CD4-positive, alpha-beta T cell treated with Interferon gamma for 1 hour (primary cell): Measurements from ENCODE around the gene LRRC10.
A peak's percentile ranks its signal among the peaks of the same experiment; 100 is the strongest.

Experiments
- DNase-seq: peaks from one replicate; pipeline ENCODE4 v3.0.0-alpha.2; 2020

LRRC10 gene, protein sequence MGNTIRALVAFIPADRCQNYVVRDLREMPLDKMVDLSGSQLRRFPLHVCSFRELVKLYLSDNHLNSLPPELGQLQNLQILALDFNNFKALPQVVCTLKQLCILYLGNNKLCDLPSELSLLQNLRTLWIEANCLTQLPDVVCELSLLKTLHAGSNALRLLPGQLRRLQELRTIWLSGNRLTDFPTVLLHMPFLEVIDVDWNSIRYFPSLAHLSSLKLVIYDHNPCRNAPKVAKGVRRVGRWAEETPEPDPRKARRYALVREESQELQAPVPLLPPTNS

DNA sequence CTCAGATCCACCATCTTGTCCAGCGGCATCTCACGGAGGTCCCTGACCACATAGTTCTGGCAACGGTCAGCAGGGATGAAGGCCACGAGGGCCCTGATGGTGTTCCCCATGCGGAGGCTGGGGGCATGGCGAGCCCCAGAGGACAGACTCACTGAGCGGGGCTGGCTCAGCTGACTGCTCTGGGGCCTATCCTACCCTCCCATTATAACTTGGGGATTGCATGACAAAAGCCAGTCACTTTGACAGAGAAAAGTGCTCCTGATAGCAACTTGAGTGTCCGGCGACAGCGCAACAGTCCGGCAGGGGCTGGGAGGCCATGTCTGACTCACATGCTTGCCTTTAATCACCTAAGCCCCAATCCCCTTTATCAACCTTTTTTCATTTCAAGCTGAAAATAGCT, at the start of gene LRRC10:
Gene LRRC10 (minus strand): TSS at position 179 of the 400 bp plus-strand sequence. CDS start 69 bp downstream, at position 110.
- DNase-seq, result no peak

DNA sequence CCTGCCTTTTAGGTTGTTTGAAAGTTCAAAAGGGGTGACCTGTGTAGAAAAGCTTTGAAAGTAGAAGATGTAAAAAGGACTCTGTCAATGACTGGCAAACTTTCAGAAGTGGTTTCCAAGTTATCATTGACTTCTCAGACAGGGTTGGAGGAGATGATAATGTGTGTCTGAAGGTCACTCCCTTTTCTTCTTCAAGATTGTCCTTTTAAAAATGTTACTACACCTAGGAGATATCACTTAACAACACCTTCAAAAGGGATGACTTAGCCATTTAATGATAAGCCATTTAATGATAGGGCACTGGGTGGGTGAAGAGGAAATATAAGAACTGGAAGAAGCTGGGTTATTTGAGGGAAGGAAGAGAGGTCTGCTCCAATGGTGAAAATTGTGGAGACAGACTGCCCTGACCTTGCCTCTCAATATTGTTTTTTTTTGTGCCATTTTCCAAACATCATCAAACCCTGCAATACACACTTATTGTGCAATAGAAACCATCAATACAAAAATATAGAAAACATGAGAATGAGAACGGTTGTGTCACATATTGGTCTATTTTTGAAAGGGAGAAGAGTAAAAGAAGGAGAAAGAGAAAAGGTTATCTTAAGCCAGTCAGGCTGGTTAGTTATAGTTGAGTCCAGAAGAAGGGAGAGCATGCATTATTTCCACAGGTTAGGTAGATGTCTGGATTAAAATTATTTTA, 49.6 kb upstream of the LRRC10 start:
- no peak for DNase-seq

DNA sequence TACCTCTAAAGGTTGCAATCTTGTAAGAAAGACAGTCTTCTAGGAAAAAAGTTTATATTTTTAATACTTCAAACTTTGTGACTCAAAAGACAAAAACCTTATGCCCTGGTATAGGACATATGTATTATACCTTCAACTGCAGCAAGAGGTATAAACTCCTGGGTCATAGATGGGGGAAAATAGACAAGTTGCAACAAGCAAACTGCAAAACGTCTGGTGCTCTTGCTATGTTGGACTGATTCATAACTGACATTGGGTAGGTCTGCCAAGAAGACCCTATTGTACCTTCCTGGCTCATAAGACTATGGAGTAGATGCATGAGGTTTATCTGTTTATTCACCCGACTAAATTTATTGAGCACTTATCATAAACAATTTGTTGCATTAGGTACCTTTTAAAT, 47.5 kb upstream of the LRRC10 start:
- DNase-seq, result no peak

DNA sequence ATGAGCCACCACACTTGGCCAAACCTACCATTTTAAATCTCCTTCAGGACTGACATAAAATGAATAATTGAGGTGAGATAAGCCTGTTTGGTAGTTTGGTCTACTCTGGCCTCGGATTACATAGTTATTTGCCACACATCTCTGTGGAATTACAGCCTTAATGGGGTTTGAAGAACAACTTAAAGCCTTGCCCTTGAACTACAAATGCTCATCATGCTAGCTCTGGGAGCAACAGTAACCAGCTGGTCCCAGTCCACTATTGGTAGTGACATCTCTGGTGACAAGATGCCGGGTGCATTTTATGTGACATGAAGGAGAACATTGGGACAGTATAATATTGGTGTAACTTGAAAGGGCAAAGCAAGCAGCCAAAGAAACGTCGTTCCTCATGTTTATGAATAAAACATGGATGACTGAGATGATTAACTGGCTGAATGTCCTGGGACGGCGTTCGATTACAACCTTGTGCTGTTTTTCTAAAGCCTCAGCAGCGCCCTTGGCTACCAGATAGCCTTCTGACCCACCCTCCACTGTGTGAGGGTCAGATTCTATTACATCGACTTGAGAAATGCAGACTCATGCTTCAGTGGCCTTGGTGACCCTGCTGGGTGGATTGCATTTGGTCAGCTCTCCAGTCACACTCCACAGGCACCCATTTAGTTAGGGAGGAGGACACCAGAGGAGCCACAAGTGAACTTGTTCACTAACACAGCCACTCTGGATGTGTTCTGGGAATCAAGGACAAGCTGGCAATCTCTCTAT, 46.9 kb upstream of the LRRC10 start:
- no peak for DNase-seq

DNA sequence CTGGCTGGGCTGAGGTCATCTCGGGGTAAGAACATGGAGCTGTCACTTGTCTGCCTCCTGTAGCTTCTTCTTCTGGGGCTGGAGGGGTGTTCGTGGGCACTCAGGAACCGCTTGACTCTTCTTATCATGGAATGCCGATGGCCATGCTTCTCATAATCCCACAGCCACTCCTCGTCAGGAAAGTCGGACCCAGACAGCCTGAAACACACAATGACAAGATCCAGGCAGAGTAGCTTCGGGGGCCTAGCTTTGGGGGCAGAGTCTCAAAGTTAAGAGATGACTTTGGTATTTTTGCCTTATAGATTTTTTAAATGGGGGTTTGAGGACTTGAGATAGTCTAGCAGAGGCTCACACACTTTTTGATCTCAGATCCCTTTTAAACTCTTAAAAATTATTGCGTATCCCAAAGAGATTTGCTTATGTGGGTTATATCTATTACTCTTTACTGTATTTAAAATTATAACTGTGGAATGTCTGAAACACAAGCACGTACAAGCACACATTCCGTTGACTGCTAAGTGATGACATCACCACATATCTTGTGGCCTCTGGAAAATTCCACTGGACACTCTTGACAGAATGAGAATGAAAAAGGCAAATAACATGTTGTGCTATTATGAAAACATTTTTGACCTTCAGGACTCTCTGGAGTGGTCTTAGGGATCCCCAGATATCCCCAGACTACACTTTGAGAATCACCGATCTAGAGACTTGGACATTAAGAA, 45.1 kb upstream of the LRRC10 start:
- DNase-seq, result no peak

DNA sequence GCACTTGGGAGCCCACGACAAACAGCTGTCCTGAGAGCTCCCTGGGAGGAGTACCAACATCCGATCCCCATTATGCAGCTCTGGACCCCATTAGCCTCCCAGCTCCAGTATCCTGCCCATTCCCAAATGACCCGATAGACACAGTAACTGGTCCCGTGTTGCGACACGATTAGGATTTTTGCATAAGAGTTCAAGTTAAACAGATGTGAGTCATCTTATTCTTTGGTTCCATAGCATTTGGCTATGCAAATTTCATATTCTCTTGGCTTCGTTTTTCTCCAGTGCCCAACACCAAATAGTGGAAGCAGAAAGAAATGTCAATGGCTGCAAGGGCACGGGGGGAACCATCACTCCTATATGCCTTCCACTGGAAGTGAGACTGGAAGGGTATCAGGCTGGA, 43.0 kb upstream of the LRRC10 start:
- DNase-seq, result no peak

DNA sequence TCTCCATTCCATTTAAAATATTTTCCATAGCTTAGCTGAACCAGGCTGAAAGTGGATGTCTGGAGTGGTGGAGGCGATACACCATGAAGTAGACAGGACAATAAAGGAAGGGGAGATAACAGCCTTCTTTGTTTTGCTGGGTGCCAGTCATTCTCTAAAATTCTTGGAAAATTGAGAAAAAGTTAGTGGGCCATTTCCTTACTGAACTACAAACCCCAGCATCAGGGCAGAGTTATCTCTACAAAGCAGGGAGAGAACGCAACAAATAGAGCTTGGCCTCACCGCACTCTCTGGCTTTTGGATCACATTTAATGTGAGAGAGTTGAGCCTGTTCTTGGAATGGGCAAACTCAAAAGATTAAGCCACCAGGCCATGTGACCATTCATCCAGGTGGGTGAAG, 41.2 kb upstream of the LRRC10 start:
- DNase-seq, result no peak

DNA sequence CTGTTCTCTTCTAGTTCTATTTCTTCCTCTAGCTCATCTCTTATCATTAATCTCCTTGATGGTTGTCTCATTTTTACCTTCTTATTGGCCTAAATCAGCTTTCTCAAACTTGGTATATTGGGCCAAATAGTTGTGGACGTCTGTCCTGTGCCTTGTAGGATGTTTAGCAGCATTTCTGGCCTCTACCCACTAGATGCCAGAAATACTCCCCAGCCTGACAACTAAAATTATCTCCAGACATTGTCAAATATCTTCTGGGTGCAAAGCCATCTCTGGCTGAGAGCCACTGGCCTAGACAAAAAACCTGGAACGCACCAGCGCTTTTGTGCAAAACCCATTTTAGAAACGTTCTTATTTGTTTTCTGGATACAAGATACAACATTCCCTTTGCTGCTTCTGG, 38.8 kb upstream of the LRRC10 start:
- DNase-seq, result no peak

DNA sequence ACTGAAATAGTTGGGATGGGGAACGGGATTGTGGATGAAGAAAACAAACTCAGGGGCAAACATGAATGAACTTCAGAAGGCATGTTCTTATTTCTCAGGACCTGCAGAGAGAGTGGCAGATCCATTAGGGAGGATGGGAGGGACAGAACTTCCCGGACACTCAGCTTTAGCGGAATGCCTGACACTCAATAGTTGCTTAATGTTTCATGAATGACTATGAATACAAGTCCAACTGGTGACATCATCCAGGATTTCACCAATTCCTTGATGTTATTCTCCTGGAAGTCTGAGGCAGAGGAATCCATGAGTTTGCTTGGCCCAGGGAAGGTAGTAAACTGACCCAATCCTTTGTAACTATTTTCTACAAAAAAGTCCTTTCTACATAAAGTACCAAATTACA, 37.8 kb upstream of the LRRC10 start:
- DNase-seq, result no peak

DNA sequence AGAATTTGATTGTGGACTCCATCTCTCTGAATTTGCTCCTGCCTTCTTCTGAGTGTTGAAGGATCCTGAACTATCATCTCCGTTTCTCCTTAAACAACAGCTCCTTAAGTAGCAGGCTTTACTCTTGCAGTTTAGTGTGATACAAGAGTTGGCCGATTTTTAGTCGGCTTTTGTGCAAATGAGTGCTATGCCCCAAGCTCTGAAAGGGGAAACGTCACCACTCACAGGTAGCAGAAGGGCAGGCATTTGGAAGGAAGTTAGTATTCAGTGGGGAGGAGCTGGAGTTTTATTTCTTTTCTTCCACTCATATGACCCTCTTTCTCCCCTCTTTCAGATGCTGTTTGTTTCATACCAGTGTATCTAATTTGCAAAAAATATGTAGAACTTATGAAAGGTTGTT, 36.5 kb upstream of the LRRC10 start:
- no peak for DNase-seq

DNA sequence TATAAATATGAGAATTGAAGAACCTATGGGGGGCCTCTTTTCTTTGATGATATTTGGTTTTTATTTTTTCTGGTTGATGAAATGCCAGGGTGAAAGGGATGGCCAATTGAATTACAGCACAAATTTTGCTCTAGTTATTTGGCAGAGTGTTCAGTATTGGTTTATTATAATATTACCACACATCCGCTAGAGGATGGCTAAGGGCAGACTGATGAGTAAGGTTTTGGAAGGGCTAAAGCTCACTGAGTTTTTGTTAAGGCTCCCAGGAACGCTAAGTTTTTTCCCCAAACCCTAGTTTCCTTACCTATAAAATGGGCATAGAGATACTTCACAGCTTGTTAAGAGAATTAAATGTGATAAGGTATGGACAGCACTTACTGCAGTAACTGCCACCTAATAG, 34.3 kb upstream of the LRRC10 start:
- DNase-seq, result no peak

DNA sequence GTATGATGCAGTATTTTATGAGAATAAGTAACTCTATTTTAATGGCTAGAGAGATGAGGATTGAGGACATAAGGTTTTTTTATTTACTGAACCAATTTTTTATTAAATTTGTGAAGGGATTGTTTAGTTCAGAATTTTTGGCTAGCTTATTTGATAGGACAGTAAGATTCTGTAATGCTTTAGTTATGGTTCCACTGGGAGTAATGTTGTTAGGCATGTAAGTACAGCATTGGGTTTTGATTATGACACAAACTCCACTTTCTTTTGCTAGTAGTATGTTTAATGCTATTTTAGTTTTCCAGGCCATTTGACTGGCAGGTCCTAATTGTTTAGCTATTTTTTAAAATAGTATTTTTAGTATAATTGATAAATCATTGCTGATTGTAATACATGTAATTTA, 33.8 kb upstream of the LRRC10 start:
- no peak for DNase-seq

DNA sequence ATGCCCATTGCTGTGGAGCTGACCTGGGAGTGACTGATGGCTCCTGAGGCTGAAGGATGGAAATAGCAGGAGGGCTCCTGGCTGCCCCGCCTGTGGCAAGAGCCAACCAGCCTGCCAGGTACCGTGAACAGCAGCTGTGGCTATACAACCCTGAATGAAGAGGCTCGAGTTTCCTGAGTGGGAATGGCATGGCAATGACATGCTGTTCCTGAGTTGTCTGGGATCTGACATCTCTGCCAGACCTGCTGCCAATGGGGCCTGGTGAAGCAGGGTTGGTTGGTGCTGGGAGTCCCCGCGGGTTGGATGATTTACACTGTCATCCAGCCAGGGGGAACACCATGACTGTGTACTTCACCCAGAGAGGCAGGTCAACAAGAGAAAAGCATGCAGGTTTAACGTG, 31.8 kb upstream of the LRRC10 start:
- DNase-seq, result no peak

DNA sequence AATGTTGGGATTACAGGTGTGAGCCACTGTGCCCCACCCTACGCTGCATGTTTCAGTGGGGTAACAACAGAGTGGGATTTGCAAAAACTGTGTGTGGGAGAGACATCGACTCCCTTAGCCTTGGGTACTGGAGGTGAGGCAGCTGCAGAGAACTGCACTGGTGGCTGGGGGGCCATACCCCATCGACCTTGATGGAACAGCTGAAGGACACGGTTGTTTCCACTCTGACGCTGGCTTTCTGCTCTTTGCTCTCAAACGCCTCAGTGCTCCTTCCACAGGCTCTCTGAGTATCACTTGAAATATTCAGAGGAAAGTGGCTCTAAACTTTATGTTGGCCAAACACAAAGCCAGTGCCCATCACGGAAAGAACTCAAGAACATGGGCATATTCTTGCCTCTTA, 30.8 kb upstream of the LRRC10 start:
- DNase-seq, result no peak

DNA sequence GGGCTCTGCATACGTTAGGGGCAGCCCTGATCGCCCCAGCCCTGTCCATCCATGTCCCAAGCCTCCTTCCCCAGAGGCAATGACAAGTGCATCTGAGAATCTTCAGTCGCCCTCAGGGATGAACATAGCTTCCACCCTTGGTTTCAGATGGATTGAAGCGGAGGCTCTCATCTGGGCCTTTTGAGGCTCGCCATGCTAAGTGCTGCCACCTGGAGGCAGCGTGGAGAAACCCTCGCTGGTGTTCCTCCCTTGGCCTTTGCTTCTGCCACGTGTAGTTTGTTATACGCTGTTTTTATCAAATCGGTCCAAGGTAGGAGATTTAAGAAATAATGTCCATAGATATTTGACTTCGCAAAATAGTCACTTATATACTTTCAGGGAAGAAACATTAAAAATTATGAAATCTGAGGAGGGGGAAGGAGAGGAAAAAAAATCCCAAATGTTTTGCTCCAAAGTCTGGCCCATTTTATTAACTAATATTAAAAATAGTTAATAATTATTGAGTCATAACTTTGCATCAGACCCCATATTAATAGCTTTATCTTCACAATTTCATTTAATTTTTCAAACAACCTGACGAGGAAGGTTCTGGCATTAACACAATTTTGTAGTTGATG, 28.8 kb upstream of the LRRC10 start:
- DNase-seq, result peak; percentile 39

DNA sequence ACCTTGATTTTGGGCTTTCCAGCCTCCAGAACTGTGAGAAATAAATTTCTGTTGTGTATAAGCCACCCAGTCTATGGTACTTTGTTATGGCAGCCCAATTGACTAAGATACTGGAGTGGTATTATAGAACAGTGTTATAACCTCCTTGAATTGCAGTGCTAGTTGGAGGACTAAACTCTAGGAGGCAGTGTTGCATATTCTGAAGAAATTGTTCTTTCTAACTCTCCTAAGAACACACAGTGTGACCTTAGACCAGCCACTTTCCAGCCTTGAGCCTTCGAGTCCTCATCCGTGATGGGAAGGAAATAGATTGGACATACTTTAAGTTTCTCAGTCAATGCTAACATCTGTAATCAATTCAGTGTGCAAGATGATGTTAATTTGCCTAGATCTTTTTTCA, 22.4 kb upstream of the LRRC10 start:
- no peak for DNase-seq

DNA sequence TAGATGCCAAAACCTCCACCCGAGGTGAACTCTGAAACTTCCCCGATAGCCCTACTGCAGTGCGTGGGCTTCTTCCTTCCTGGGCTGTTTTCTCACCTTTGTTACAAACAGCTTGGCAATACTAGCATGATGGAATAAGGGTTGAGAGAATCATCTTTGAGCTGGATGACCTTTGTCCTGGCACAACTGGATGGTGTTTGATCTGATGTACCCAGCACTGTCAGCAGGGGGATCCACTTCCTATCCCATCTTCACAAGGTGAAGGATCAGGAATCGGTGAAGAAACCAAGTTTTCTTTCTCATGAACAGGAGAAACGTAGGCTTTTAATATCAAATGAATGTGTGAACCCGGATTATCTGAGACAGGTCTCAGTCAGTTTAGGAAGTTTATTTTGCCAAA, 19.5 kb upstream of the LRRC10 start:
- DNase-seq, result no peak

DNA sequence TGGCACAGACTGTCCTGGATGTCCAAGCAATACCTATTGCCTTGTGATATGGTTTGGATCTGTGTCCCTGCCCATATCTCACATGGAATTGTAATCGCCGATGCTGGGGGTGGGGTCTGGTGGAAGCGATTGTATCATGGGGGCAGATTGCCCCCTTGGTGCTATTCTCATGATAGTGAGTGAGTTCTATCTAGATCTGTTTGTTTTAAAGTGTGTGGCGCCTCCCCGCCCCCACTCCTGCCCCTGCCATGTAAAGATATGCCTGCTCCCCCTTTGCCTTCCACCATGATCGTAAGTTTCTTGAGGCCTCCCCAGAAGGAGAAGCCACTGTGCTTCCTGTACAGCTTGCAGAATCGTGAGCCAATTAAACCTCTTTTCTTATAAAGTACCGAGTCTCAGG, 16.8 kb upstream of the LRRC10 start:
- DNase-seq, result no peak

DNA sequence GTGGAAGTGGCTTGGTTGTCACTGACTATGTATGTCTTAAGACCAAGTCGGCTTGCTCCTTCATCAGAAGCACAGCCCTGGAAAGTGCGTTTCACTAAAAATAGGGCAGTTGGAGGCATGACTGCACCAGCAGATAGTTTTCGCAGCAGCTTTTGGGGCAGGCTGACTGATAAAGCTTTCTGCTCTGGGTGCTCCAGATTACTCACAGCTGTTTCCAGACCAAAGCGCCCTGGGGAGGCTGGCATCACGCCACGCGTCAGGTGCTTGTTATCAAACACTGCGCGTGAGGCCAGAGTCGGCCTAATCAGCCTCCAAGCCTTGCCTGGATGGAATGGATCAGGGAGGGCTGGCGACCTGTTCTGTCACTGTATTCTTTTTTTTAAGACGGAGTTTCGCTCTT, 13.3 kb upstream of the LRRC10 start:
- no peak for DNase-seq

DNA sequence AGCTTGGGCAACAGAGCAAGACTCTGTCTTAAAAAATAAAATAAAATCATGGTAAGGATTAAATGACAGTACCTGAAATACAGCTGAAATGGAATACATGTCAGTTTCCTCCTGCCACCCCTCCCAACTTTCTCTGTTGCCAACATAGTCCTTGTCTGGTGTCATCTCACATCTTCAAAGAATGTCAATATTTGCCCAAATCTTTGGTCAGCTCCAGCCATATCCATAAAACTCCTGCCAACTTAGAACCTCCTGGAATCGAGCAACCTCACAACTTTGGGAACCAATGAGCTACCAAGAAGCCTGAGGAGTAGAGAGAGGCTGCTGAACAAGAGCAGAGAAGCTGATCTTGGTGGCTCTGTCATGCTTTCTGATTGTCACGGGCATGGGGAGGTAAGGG, 10.8 kb upstream of the LRRC10 start:
- DNase-seq, result no peak

DNA sequence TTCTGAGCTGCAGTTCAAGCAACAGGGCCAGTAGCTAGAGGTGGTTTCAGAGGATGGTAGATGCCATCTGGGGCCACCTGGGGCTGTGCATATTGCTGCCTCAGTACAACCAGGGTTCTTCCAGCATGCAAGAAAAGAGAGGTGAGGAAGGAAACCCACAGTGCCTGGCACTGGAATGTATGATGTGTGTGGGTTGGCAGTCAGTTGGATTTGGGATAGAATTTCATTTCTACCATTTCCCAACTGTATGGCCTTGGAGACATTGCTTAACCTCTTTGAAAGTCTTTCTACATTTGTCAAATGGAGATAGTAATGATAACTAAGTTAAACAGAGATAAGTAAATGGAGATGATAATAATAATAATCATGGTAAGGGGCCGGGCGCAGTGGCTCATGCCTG, 10.2 kb upstream of the LRRC10 start:
- no peak for DNase-seq

DNA sequence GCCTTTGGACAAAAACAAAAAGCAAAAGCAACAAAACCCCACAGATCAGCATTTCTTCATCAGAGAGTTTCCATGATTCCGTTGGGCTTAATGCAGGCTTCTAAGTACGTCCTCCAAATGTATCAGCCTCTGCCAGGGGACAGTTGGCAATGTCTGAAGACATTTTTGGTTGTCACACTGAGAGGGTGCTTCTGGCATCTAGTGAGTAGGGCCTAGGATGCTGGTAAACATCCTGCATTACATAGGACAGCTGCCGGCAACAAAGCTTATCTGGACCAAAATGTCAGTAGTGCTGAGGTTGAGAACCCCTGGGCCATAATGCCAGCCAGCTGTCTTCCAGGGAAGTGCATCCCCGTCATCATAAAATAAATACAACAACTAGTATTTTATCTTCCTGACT, 9.4 kb upstream of the LRRC10 start:
- no peak for DNase-seq

DNA sequence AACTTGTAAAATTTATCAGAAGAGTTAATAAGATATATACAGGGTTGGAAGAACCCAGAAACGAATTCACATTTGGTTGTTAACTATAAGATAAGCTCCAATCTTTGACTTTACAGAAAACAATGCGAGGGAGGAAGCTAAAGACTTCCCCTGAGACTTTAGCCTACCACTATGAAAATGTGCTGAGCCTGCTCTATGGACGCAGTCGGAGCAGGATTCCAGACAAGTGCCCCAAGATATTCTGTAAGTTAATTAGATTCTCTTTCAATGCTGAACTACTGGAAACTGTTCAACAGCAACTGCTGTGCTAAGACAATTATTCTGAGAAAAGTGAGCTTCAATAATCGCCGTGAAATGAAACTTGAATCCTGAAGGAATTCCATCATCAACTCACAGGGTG, 8.3 kb upstream of the LRRC10 start:
- no peak for DNase-seq
